GM20000 (cell line): ENCODE results near the gene ITIH5.

ENCODE experiments used
- DNase-seq: peaks from one replicate; pipeline ENCODE4 v3.0.0; 2012; ENCODE audit warnings: low spot score
- TF ChIP-seq, protein P1 (sequence below): IDR thresholded peaks from 2 replicates; pipeline ENCODE4 v1.5.1; 2012; ENCODE audit warnings: mild to moderate bottlenecking, control low read depth; ENCODE audit errors: extremely low read depth, missing control alignments

Gene ITIH5

DNA sequence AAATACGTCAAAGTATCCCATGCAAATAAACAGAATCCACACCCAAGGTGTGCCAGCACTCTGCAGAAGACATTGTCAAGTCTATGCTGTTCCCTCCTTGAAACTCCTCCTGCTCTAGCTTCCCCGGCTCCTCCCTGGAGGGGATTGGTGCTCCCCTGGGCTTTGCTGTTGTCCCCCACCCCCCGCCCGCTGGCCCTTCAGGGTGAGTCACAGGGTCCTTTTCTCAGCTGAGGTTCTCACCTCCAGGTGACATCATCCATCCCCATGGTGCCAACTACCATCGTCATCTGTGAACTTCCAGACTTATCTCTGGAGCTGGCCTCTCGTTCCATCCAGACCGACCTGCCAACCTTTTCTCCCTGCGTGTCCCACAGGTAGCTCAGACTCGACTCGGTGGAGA, 77.0 kb downstream of the ITIH5 start:
- DNase-seq, result no peak
- TF ChIP-seq, protein P1, sequence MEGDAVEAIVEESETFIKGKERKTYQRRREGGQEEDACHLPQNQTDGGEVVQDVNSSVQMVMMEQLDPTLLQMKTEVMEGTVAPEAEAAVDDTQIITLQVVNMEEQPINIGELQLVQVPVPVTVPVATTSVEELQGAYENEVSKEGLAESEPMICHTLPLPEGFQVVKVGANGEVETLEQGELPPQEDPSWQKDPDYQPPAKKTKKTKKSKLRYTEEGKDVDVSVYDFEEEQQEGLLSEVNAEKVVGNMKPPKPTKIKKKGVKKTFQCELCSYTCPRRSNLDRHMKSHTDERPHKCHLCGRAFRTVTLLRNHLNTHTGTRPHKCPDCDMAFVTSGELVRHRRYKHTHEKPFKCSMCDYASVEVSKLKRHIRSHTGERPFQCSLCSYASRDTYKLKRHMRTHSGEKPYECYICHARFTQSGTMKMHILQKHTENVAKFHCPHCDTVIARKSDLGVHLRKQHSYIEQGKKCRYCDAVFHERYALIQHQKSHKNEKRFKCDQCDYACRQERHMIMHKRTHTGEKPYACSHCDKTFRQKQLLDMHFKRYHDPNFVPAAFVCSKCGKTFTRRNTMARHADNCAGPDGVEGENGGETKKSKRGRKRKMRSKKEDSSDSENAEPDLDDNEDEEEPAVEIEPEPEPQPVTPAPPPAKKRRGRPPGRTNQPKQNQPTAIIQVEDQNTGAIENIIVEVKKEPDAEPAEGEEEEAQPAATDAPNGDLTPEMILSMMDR, result no peak

DNA sequence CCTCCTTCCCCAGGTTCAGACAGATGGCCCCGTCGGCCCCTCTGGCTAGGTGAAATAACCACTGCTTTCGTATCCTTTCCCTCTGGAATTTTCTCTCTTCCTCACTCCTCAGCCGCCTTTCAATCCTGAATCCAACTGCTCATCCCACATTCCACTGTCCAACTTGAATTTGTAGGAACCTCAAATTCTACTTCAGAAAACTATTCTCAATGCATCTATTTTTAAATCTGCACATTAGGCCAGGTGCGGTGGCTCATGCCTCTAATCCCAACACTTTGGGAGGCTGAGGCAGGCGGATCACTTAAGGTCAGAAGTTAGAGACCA, 78.9 kb downstream of the ITIH5 start:
- no peak for DNase-seq
- TF ChIP-seq, protein P1, result no peak

DNA sequence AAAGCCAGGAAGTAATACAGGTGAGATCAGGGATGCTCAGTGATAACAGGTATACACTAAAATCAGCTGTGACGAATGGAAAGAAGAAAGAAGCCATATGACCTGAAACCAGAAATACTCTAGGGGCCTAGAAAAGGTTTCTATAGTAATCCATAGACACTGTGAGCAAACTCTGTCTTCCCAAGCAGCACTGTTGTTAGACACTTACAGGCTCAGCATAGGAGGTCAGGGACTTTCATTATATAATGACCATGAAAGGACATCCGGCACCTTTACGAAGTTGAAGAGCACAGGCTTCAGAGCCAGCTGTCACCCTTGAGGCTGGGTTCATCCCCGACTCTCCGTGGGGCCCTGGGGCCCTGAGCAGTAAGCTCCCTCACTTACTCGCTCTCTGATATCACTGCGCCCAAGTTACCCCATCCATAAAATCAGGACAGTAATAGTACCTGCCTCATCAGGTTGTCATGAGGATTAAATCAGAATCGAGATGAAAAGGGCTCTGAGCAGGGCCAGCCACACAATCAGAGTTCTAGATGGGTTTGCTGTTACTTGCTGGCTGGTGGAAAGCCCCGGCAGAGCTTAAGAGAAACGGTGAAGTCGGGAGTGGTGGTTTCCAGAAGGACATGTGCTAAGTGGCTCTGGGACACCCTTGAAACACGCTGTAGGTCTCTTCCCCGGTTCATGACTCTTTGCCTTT, 79.5 kb downstream of the ITIH5 start:
- DNase-seq, result no peak
- TF ChIP-seq, protein P1, result no peak

DNA sequence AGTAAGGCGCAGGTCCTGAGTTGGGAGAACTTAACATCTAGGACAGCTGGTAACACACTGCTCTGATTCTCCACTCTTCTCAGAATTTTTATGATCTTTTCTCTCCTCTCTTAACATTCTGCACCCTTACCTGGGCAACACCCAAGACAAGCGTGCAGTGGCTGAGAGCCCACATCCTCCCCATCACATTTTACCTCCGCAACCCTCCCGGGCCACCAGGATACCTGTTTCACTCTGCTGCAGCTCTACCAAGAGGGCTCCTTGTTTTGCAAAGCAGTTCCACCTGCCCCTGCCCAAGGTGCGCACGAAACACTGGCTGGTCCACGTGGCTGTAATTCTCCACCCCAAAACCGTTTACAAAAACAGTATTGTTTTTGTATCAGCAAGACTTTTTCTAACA, 81.5 kb downstream of the ITIH5 start:
- TF ChIP-seq, protein P1, result no peak

DNA sequence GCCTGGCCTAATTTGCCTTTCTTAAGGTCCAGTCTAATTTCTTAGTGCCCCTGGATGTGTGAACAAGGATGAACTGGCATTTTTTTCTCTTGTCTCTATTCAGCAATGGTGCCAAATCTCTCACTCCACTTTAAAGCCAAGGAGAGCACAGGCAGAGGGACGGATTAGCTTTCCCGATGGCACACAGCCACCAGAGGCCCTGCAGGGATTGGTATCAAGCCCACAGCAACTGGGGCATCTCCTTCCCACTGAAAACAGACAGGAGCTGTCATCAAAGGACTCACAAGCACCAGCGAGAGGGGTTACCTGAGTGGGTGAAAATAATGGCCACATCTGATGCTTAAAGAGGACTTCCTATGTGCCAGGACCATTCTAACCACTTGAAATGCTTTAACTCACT, 83.1 kb downstream of the ITIH5 start:
- DNase-seq, result no peak
- TF ChIP-seq, protein P1, result no peak

More for the DNA sequence above, 81.5 kb downstream of the ITIH5 start:
- DNase-seq, result no peak

DNA sequence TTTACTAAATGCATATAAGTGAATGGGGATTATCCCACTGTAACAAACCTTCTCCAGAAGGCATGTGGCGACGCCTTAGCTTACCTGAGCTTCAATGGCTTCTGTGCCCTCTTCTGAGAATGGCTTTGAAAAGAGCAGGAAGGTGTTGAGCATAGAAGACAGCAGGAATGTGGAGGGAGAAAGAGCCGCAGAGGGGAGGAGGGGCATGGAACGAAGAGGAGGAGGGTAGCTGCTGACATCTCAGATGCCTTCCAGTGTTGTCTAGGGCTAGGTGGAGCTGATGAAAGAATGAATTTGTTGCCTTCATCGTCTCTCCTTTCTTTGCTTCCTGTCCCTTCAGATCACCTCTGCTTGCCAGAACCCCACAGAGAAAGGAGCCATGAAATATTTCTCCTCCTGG, 86.2 kb downstream of the ITIH5 start:
- no peak for DNase-seq
- TF ChIP-seq, protein P1, result no peak

DNA sequence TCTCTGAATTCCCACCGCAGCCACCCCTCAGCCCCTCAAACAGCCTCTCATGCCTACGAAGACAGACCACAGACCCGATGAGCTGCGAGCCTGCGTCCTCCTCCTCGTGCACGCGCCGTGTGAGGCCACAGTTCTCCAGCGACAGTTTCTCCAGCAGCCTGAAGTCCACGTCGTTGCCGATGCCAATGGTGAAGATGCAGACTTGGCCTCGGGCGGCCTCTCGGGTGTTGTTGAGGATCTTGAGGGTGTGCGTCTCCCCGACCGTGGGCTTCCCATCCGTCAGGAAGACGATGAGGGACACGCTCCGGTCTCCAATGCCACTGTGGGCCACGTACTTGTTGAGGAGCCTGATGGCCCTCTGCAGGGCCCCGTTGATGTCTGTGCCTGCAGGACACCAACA, 87.1 kb downstream of the ITIH5 start:
- DNase-seq, result no peak
- TF ChIP-seq, protein P1, result no peak
